Cardiac fibroblast (primary cell): Measurements from ENCODE around the gene DENND4C.

ENCODE experiments used
- DNase-seq, 2 donors: peaks; one replicate each; pipeline versions ENCODE4 v3.0.0 to v3.0.0-alpha.2; 2010; ENCODE audit warnings: low read depth in 2 of 2
- H3K4me3 ChIP-seq, 2 donors: replicated peaks in 1 of 2; 1 replicate in 1 of 2; 2 replicates in 1 of 2; pipeline ENCODE4 v1.5.1; 2011; ENCODE audit warnings: low read depth in 2 of 2, low read length in 2 of 2, mild to moderate bottlenecking in 2 of 2, moderate library complexity in 1 of 2
- TF ChIP-seq, protein P1 (sequence below): IDR thresholded peaks from one replicate; pipeline ENCODE4 v1.5.1; 2011; ENCODE audit warnings: low read depth, mild to moderate bottlenecking, low read length, inconsistent platforms

The DENND4C gene

DNA sequence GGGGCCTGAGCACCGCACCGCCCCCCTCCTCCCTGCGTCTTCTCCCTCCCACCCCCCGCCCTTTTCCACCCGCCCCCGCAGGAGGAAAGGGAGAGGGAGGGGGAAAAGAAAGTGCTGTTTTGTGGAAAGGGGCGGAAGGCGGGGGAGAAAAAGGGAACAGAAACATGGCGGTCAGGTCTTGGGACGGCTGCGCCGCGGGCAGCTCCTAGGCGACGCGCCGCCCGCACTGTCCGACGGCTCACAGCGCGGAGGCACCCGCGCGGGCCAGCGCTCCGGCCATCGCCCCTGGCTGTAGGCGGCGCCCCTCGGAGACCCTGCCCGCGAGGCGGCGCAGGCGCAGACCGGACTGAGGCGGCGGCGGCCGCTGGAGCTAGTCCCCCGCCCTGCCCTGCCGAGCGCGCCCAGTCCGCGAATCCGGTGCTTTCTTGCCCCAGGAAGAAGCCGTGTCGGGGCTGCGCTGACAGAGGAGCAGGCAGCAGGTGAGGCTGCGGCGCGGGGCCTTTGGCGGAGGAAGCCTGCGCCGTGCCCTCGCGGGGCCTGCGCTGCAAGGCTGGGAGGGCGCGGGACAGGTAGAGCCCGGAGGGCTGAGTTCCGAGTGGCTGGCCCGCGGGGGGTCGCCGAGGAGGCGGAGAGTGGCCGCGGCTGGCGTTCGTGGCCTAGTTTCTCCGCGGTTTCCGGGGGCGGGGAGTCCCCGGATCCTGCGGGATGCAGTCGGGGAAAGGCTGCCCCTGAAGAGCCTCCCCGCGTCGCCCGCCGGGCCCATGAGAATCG, at the start of gene DENND4C:
DENND4C (plus strand) TSS at position 339 of the 771 bp plus-strand sequence. CDS start 45,482 bp downstream, outside the sequence.
- TF ChIP-seq, protein P1, sequence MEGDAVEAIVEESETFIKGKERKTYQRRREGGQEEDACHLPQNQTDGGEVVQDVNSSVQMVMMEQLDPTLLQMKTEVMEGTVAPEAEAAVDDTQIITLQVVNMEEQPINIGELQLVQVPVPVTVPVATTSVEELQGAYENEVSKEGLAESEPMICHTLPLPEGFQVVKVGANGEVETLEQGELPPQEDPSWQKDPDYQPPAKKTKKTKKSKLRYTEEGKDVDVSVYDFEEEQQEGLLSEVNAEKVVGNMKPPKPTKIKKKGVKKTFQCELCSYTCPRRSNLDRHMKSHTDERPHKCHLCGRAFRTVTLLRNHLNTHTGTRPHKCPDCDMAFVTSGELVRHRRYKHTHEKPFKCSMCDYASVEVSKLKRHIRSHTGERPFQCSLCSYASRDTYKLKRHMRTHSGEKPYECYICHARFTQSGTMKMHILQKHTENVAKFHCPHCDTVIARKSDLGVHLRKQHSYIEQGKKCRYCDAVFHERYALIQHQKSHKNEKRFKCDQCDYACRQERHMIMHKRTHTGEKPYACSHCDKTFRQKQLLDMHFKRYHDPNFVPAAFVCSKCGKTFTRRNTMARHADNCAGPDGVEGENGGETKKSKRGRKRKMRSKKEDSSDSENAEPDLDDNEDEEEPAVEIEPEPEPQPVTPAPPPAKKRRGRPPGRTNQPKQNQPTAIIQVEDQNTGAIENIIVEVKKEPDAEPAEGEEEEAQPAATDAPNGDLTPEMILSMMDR, result no peak
- H3K4me3 ChIP-seq, result peak within 1 kb of the TSS; percentile 87 to 93
- DNase-seq, result peak; percentile 81 to 90

GRCh38 chr9:19180991-19181390, 49.5 kb upstream of the DENND4C start:
- TF ChIP-seq, protein P1, result no peak
- DNase-seq, result no peak
- no peak overlapping the region for H3K4me3 ChIP-seq

DNA sequence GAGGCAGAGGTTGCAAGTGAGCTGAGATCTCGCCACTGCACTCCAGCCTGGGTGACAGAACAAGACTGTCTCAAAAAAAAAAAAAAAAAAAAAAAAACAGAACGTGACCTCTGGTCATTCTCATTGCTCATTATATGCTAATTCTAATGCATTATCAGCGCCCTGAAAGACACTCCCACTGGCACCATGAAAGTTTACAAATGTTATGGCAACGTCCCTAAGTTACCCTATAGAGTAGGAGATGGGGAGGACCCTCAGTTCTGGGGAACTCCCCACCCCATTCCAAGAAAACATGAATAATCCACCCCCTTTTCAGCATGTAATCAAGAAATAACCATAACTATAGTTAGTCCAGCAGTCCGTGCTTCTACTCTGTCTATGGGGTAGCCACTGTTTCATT, 48.9 kb upstream of the DENND4C start:
- TF ChIP-seq, protein P1, result no peak
- H3K4me3 ChIP-seq, result no peak overlapping the region

GRCh38 chr9:19184144-19184917, 46.2 kb upstream of the DENND4C start:
- H3K4me3 ChIP-seq, result no peak overlapping the region
- peak; percentile 91 to 96 for DNase-seq
- TF ChIP-seq, protein P1, result no peak

More for the DNA sequence above, 48.9 kb upstream of the DENND4C start:
- no peak for DNase-seq

DNA sequence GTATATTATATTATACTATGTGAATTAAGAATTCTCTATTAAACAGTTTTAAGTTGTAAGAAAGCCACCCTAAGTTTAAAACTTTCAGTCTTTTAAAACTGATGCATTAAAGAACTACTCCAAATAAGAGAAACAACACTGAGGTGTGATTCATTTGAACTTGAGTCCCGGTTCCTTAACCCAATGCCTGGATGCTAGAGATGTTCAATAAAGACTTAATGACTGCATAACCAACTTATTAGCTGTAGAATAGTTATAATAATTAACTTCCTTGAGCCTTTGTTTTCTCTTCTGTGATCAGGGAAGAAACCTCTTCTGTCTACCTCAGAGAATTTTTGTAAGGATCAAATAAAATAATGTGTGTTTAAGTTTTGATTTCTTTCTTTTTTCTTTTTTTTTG, 45.3 kb upstream of the DENND4C start:
- DNase-seq, result no peak
- TF ChIP-seq, protein P1, result no peak
- H3K4me3 ChIP-seq, result no peak overlapping the region

- TF ChIP-seq, protein P1, result no peak
- peak; percentile 12 to 52 for DNase-seq
- H3K4me3 ChIP-seq, result no peak overlapping the region
These were observed 44.3 kb upstream of the DENND4C start for GRCh38 chr9:19186232-19186631.
